H1 (cell line): Measurements from ENCODE around the gene VPS25. TPM values are rescaled to one million over a fixed set of nuclear protein-coding genes. Genes with fewer than 3 reads are reported as not detected.

Experiments used
- CHD7 ChIP-seq: fragments of 300-600 bp; sonication (generic); IDR thresholded peaks from 2 replicates; pipeline ENCODE4 v1.7.1; 2012; ENCODE audit warnings: low read length, moderate library complexity, mild to moderate bottlenecking, inconsistent platforms; ENCODE audit not compliant: insufficient replicate concordance
- FOSL1 ChIP-seq: IDR thresholded peaks from 2 replicates; pipeline ENCODE4 v1.6.1; 2011; ENCODE audit warnings: mild to moderate bottlenecking, low read depth, low read length, moderate library complexity; ENCODE audit not compliant: insufficient read depth
- polyA plus RNA-seq, 7 experiments: library from polyadenylated mRNA; depleted of rRNA in 3 of 7; stranded (reverse) in 5 of 7; unstranded in 2 of 7; fragments of >200 nt in 5 of 7; fragments of 200-250 nt in 2 of 7; gene quantifications; 1 replicate in 5 of 7; 2 replicates in 1 of 7; 4 replicates in 1 of 7; pipeline versions ENCODE4 v1.2.1 to v1.2.3, GENCODE V29; 2011 to 2013; ENCODE audit warnings: missing spikeins in 2 of 7, mixed read lengths in 2 of 7
- total RNA-seq: library from RNA; stranded (reverse); fragmentation: NEBNext Ultra II Directional; extraction: Animal tissue kit (Norgen Biotek cat#: 25700); gene quantifications from 2 replicates; pipeline ENCODE4 v1.2.1, GENCODE V29; 2021

VPS25 gene
- total and polyA plus RNA-seq, 2 of the 8 experiments (the other 6 are each of a cell fraction or from before 2014, with no cell fraction given) = 88.2 to 188 TPM

GRCh38 chr17:42784409-42784808 lies 11.2 kb downstream of the VPS25 start (continued):
- TF ChIP-seq CHD7 (no peak), FOSL1 (no peak)
